Peyer's patch (tissue), 4 donors: ENCODE results near the gene CACTIN. TPM values are rescaled to one million over a fixed set of nuclear protein-coding genes. Genes with fewer than 3 reads are reported as not detected.
"Not testable (repeated sequence)": the region's sequence is repeated elsewhere in the genome, so short reads cannot be mapped to it uniquely, and the experiment has no call there.

Experiments used
- DNase-seq, 3 donors: peaks; one replicate each; pipeline ENCODE4 v3.0.0-alpha.2; 2017 to 2019
- H3K27ac ChIP-seq, 4 donors: fragments of 200-600 bp; sonication (generic); one replicate each; pipeline ENCODE4 v1.5.1; 2016 to 2019
- H3K27me3 ChIP-seq, 2 donors: fragments of 200-600 bp; sonication (generic); one replicate each; pipeline ENCODE4 v1.5.1; 2019
- H3K36me3 ChIP-seq, 3 donors: fragments of 200-600 bp; sonication (generic); one replicate each; pipeline ENCODE4 v1.5.1; 2016 to 2019
- H3K4me1 ChIP-seq, 4 donors: fragments of 200-600 bp; sonication (generic); one replicate each; pipeline ENCODE4 v1.5.1; 2016 to 2019
- H3K4me3 ChIP-seq, 4 donors: fragments of 200-600 bp; sonication (generic); 1 replicate in 3 of 4; 2 replicates in 1 of 4; pipeline ENCODE4 v1.5.1; 2016 to 2019; ENCODE audit warnings: mild to moderate bottlenecking in 1 of 4
- H3K9me3 ChIP-seq, 4 donors: fragments of 200-600 bp; sonication (generic); one replicate each; pipeline ENCODE4 v1.5.1; 2016 to 2019; ENCODE audit warnings: mild to moderate bottlenecking in 1 of 4
- CTCF ChIP-seq, 6 experiments: fragments of 450-650 bp in 4 of 6; fragments of 200-600 bp in 2 of 6; sonication (generic) in 1 of 6; IDR thresholded peaks; one replicate each; pipeline ENCODE4 v1.5.1; 2017 to 2019; ENCODE audit warnings: antibody characterized with exemption in 6 of 6, mild to moderate bottlenecking in 3 of 6, moderate library complexity in 1 of 6
- POLR2A ChIP-seq, 2 donors: fragments of 450-650 bp; IDR thresholded peaks; one replicate each; pipeline ENCODE4 v1.5.1; 2017; ENCODE audit warnings: antibody characterized with exemption in 2 of 2, mild to moderate bottlenecking in 2 of 2, moderate library complexity in 2 of 2
- total RNA-seq, 4 donors: library from RNA; depleted of rRNA; stranded (reverse); fragments of >200 nt; gene quantifications; one replicate each; pipeline ENCODE4 v1.1.0, GENCODE V29; 2016

Gene CACTIN
- total RNA-seq, 4 donors from 2014 or later: 21.2 to 60.2 (median 33.3) TPM

- Histone ChIP-seq H3K27me3 (no peaks in the 10 kb centered on the region), H3K4me1 (no peaks in the 10 kb centered on the region), H3K27ac (no peak overlapping the region), H3K4me3 (no peak overlapping the region), H3K9me3 (no peaks in the 10 kb centered on the region), H3K36me3 (peaks cover 0 to 39% (median 0%) of the 10 kb centered on the region in 3 donors)
- TF ChIP-seq POLR2A (IDR thresholded peaks at IDR 0.05) (no peak), CTCF (IDR thresholded peaks at IDR 0.05) (no peak)
- DNase-seq: no peak
Observed at GRCh38 chr19:3633559-3633988, 7.0 kb upstream of the CACTIN start.

GRCh38 chr19:3632739-3633558 lies 6.4 kb upstream of the CACTIN start:
- no peaks in the 10 kb centered on the region for H3K9me3 ChIP-seq
- peaks cover 0 to 33% (median 0%) of the 10 kb centered on the region in 3 donors for H3K36me3 ChIP-seq
- H3K27me3 ChIP-seq: no peaks in the 10 kb centered on the region
- peak overlapping the region in 1 of 4 donors; percentile 8 for H3K27ac ChIP-seq
- H3K4me3 ChIP-seq: no peak overlapping the region
- no peak for DNase-seq
- TF ChIP-seq POLR2A (IDR thresholded peaks at IDR 0.05) (no peak), CTCF (IDR thresholded peaks at IDR 0.05) (no peak)
- H3K4me1 ChIP-seq: no peaks in the 10 kb centered on the region

GRCh38 chr19:3632098-3632497 lies 5.5 kb upstream of the CACTIN start:
- no peaks in the 10 kb centered on the region for H3K27me3 ChIP-seq
- no peaks in the 10 kb centered on the region for H3K4me1 ChIP-seq
- no peaks in the 10 kb centered on the region for H3K9me3 ChIP-seq
- peaks cover 0 to 24% (median 0%) of the 10 kb centered on the region in 3 donors for H3K36me3 ChIP-seq
- H3K4me3 ChIP-seq: no peak overlapping the region
- TF ChIP-seq POLR2A (IDR thresholded peaks at IDR 0.05) (no peak), CTCF (IDR thresholded peaks at IDR 0.05) (no peak)
- H3K27ac ChIP-seq: no peak overlapping the region
- no peak for DNase-seq

- DNase-seq: no peak
- Histone ChIP-seq H3K4me1 (no peaks in the 10 kb centered on the region), H3K27ac (no peak overlapping the region), H3K36me3 (peaks cover 0 to 22% (median 0%) of the 10 kb centered on the region in 3 donors), H3K9me3 (no peaks in the 10 kb centered on the region), H3K4me3 (no peak overlapping the region), H3K27me3 (no peaks in the 10 kb centered on the region)
- TF ChIP-seq POLR2A (IDR thresholded peaks at IDR 0.05) (no peak), CTCF (IDR thresholded peaks at IDR 0.05) (no peak)
Observed at GRCh38 chr19:3631053-3631861, 4.7 kb upstream of the CACTIN start.

- H3K36me3 ChIP-seq: peaks cover 0 to 22% (median 0%) of the 10 kb centered on the region in 3 donors
- H3K27ac ChIP-seq, DNase-seq: not testable (repeated sequence)
Observed at GRCh38 chr19:3628766-3629165, 2.2 kb upstream of the CACTIN start.

GRCh38 chr19:3627351-3627723 lies 747 bp upstream of the CACTIN start:
- peak overlapping the region in 3 of 4 donors; percentile 1 to 85 (median 83) for H3K4me3 ChIP-seq
- TF ChIP-seq POLR2A (IDR thresholded peaks at IDR 0.05): no peak
- no peak for TF ChIP-seq CTCF (IDR thresholded peaks at IDR 0.05)
- no peak for DNase-seq
- H3K27me3 ChIP-seq: no peaks in the 10 kb centered on the region
- H3K4me1 ChIP-seq: peaks cover 0 to 19% (median 8%) of the 10 kb centered on the region in 4 donors
- H3K9me3 ChIP-seq: no peaks in the 10 kb centered on the region
- H3K36me3 ChIP-seq: peaks cover 0 to 30% (median 0%) of the 10 kb centered on the region in 3 donors
- peak overlapping the region; percentile 90 to 98 (median 92) for H3K27ac ChIP-seq

More at GRCh38 chr19:3628766-3629165, 2.2 kb upstream of the CACTIN start:
- H3K4me1 ChIP-seq: peaks cover 0 to 19% (median 8%) of the 10 kb centered on the region in 4 donors
- H3K27me3 ChIP-seq, H3K9me3 ChIP-seq, H3K4me3 ChIP-seq: not testable (repeated sequence)
